ENCODE data around the gene CHRNA3.
A peak's percentile ranks its signal among the peaks of the same experiment; 100 is the strongest.

The CHRNA3 gene

DNA sequence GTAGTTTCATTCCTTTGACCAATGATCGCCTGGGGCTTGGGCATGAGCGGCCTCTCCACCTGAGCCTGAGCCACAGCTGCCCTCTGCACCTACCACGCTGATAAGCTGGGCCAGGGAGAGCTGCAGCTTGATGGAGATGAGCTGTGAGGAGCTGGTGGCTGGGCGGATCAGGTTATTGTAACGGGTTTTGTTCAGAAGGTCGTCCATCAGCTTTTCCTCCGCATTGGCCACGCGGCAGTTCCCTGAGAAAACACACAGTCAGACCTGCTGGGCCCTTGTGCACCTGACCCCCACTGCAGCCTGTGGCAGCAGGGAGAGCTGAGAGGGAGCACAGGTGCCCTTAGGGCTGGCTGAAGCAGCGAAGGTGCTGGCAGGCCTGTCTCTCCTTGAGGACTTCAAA lies 14.6 kb upstream of the CHRNA3 start:
- no peak for DNase-seq

- no peak for DNase-seq
Observed at GRCh38 chr15:78634210-78635145, 13.7 kb upstream of the CHRNA3 start.

DNA sequence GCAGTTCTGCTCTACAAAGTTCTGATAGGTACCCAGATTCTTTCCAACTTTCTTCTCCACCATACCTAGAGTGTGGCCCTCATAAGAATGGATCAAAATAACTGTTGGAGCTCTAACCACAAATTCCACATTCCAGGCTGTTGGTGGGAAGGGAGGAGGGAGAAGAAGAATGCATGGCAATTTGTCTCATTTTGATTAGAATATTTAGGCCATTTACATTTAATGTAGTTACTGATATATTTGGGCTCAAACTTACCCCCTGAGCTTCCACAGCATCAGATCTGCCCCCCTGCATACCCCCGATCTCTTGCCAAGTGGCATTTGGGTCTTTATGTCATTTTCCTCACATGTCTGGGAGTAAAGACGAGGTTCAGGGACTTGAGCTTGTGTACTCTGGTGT lies 12.6 kb upstream of the CHRNA3 start:
- DNase-seq = no peak

GRCh38 chr15:78630886-78631633 lies 10.3 kb upstream of the CHRNA3 start:
- no peak for DNase-seq

GRCh38 chr15:78629716-78630065 lies 8.9 kb upstream of the CHRNA3 start:
- no peak for DNase-seq

DNA sequence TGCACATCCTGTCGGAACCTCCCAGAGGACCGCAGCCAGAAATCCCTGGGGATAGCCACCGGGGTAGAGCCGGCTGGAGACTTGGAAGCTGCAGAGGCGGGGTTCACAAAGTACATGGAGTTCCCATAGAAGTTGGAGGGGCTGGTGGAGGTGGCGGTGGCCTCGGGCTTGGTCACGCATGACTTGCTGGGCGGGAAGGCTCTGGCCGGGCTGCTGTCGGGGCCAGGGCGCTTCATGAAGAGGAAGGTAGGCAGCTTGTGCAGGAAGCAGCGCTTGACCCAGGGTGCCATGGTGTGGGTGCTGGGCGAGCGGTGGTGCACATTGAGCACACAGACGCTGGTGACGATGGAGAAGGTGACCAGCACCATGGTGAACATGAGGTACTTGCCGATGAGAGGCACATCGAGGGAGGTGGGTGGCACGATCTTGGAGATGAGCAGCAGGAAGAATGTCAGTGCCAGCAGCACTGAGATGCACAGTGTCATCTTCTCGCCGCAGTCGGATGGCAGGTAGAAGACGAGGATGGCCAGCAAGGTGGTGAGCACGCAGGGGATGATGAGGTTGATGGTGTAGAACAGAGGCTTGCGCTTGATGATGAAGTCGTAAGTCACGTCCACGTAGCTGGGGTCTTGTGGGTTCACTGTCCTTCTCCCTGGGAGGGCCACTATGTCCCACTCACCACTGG lies 8.4 kb upstream of the CHRNA3 start:
- no peak for DNase-seq

DNA sequence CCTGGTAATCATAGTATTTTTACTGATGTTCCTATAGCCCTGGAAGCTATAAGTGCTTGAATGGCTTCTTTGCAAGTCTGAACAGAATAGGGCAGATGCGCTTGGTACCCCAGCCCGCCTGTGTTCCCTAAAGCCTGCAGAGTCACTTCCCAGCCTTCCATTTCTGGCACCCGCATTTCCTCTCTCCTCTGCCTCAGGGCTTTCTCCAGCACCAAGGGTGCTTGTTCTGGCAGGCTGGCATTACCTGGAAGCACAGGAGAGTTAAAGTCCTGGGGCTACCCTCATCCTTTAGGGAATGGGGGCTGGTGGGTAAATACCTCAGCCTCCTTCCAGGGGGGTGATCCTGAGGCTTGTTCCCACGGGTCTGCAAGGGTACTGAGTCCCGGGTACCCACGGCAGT lies 7.4 kb upstream of the CHRNA3 start:
- no peak for DNase-seq

DNA sequence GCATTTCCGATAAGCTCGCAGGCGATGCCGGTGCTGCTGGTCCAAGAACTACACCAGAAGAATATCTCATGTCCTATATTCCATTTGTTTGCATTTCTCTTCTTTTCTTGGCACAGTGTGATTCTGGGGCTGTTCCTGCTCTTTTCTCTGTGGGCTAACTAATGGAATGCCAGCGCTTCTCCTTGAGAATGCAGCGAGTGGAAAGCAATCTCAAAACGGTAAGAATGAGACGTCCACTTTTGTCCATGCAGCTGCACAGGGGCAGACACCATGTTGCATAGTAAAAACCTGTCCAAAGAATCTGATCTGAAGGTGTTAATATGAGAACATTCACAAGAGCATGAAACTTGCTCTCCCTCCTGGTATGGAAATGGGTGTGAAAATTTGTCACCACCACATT lies 6.6 kb upstream of the CHRNA3 start:
- DNase-seq = no peak

DNA sequence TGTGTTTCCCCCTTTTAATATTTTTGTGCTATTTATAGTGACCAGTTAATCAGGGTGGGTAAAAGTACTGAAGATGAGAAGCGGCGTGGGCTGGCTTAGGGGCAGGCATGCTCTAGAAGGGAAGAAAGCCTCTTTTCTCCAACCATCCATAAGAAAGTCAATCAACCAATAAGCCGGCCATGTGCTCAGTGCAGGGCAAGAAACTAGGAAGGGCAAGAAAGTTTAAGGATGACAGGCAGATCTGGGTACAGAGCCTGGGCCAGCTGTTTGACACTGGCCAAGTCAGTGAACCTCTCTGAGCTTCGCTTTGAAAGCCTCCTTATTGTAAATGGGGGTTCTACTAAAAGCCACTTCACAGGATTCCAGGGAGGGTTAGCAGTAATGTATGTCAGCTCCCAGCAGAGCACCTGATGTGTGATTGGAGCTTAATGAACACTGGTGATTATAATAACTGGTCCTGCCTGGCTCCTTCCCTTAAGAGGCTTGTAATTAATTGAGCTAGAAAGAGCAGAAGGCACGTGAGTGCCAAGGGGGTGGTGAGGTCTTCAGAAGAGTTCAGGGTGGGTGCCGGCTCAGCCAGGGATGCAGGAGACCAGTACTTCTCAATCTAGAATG lies 5.7 kb upstream of the CHRNA3 start:
- DNase-seq = no peak

DNA sequence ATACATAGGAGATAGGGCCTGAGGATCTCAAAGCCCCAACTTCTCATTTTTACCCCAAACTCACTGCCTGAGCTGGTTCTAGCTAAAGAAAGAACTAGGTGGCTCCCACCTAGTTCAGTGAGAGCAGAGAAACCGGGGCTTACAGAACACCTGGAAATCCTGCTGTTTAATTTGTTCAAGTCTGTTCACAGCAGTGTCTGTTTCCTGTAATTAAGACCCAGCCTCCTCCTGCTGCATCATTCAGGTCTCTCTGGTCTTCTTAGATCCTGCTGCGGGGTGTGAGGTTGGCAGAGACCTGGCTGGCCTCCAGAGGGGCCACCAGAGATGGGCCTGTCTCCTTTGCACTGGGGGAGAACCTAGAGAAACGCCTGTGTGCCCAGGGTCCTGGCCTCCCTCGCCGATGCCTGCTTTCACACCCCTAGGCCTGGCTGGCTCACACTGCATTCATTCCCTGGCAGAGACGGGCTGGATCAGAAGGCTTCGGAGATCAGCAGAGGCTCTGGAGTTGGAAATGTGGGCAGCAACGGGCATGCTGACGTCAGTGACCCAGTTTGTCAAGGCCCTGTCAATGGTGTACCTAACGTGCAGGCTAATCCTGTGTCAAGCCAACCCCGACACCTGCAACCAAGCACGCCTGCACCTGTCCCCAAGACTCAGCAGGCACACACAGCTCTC lies 4.9 kb upstream of the CHRNA3 start:
- DNase-seq = no peak

- no peak for DNase-seq
Observed at GRCh38 chr15:78624651-78625590, 4.1 kb upstream of the CHRNA3 start.

GRCh38 chr15:78623786-78624497 lies 3.1 kb upstream of the CHRNA3 start:
- DNase-seq = no peak

GRCh38 chr15:78621810-78622402 lies 1.1 kb upstream of the CHRNA3 start:
- DNase-seq = no peak

- DNase-seq = no peak
Observed at GRCh38 chr15:78620021-78620526, 722 bp downstream of the CHRNA3 start.

- DNase-seq = no peak
Observed at GRCh38 chr15:78619022-78619950, 1.5 kb downstream of the CHRNA3 start.

- DNase-seq = peak; percentile 82
Observed at GRCh38 chr15:78618490-78618934, 2.3 kb downstream of the CHRNA3 start.

GRCh38 chr15:78618064-78618463 lies 2.7 kb downstream of the CHRNA3 start:
- no peak for DNase-seq

GRCh38 chr15:78617516-78617915 lies 3.3 kb downstream of the CHRNA3 start:
- no peak for DNase-seq

GRCh38 chr15:78617076-78617475 lies 3.7 kb downstream of the CHRNA3 start:
- DNase-seq = no peak

All from EL (cell line).